H1 (cell line): ENCODE data around the gene TGM3. TPM values are rescaled to one million over a fixed set of nuclear protein-coding genes. Genes with fewer than 3 reads are reported as not detected.

ENCODE experiments used
- CTCF ChIA-PET: fragments of 300-600 bp; sonication (Branson Sonifier 250); formaldehyde crosslinking; loops from one replicate; lab custom pipeline; 2021; ENCODE audit not compliant: partially characterized antibody; lab: Charles Lee
- POLR2A ChIA-PET: fragments of 300-600 bp; sonication (Branson Sonifier 250); formaldehyde crosslinking; loops from one replicate; lab custom pipeline; 2021; ENCODE audit warnings: inconsistent platforms; ENCODE audit not compliant: partially characterized antibody; lab: Charles Lee
- DNase-seq, 2 experiments: peaks; one replicate each; pipeline versions ENCODE4 v3.0.0 to v3.0.0-alpha.2; 2010 to 2022; ENCODE audit warnings: low spot score in 2 of 2, low read depth in 1 of 2, mixed read lengths in 1 of 2
- FAIRE-seq: peaks from 2 replicates; lab custom pipeline; 2011; peaks lifted over from hg19 to GRCh38; lab: Jason Lieb, UNC
- H2AFZ ChIP-seq: 2 replicates; pipeline ENCODE4 v1.8.1; 2012; ENCODE audit warnings: low read length, inconsistent platforms
- H2AK5ac ChIP-seq: 2 replicates; pipeline ENCODE4 v1.6.1; 2013; ENCODE audit warnings: low read depth, low read length
- H2BK120ac ChIP-seq: replicated peaks from 2 replicates; pipeline ENCODE3; 2013; ENCODE audit warnings: low read depth, low read length, inconsistent platforms
- H2BK12ac ChIP-seq: 2 replicates; pipeline ENCODE4 v1.6.1; 2013; ENCODE audit warnings: low read depth, low read length
- H2BK15ac ChIP-seq: 2 replicates; pipeline ENCODE4 v1.6.1; 2013; ENCODE audit warnings: low read length
- H2BK20ac ChIP-seq: 2 replicates; pipeline ENCODE4 v1.6.1; 2013; ENCODE audit warnings: low read length
- H2BK5ac ChIP-seq: 2 replicates; pipeline ENCODE4 v1.6.1; 2013; ENCODE audit warnings: low read depth, low read length
- H3K14ac ChIP-seq: 2 replicates; pipeline ENCODE4 v1.6.1; 2013; ENCODE audit warnings: inconsistent platforms; ENCODE audit not compliant: insufficient read length
- H3K18ac ChIP-seq: 2 replicates; pipeline ENCODE4 v1.6.1; 2013; ENCODE audit warnings: low read length; ENCODE audit errors: extremely low read depth
- H3K23ac ChIP-seq: 2 replicates; pipeline ENCODE4 v1.6.1; 2013; ENCODE audit warnings: inconsistent platforms; ENCODE audit not compliant: insufficient read length
- H3K23me2 ChIP-seq: 2 replicates; pipeline ENCODE4 v1.6.1; 2013; ENCODE audit warnings: low read depth, low read length
- H3K27ac ChIP-seq: 2 replicates; pipeline ENCODE4 v1.6.1; 2011; ENCODE audit warnings: low read depth, low read length, inconsistent platforms
- H3K27me3 ChIP-seq, 4 experiments: replicated peaks in 1 of 4; 1 replicate in 1 of 4; 2 replicates in 3 of 4; pipeline versions ENCODE4 v1.6.1 to v1.8.1; 2011 to 2013; ENCODE audit warnings: low read length in 3 of 4, mild to moderate bottlenecking in 3 of 4, inconsistent platforms in 2 of 4, mixed read lengths in 2 of 4, moderate library complexity in 1 of 4; ENCODE audit not compliant: control insufficient read depth in 3 of 4, insufficient read depth in 3 of 4; ENCODE audit errors: extremely low read depth in 1 of 4
- H3K36me3 ChIP-seq, 4 experiments: 2 replicates each; pipeline versions ENCODE4 v1.6.1 to v1.8.1; 2011 to 2013; ENCODE audit warnings: mild to moderate bottlenecking in 4 of 4, low read length in 3 of 4, moderate library complexity in 2 of 4, control low read depth in 1 of 4, inconsistent platforms in 1 of 4; ENCODE audit not compliant: insufficient read depth in 4 of 4, control insufficient read depth in 2 of 4
- H3K4ac ChIP-seq: replicated peaks from 2 replicates; pipeline ENCODE3; 2013; ENCODE audit warnings: low read length, low read depth, mixed read lengths, inconsistent platforms; ENCODE audit not compliant: insufficient read length
- H3K4me1 ChIP-seq, 4 experiments: replicated peaks in 1 of 4; 1 replicate in 1 of 4; 2 replicates in 3 of 4; pipeline versions ENCODE4 v1.6.1 to v1.8.1; 2011 to 2013; ENCODE audit warnings: low read length in 3 of 4, inconsistent platforms in 2 of 4, mixed read lengths in 1 of 4; ENCODE audit not compliant: insufficient read depth in 4 of 4, control insufficient read depth in 3 of 4
- H3K4me2 ChIP-seq, 2 experiments: 2 replicates each; pipeline versions ENCODE4 v1.6.1 to v1.8.1; 2011 to 2013; ENCODE audit warnings: low read depth in 2 of 2, low read length in 2 of 2, control low read depth in 1 of 2, inconsistent platforms in 1 of 2, mild to moderate bottlenecking in 1 of 2; ENCODE audit not compliant: insufficient read depth in 1 of 2
- H3K4me3 ChIP-seq, 4 experiments: fragments of 200-600, 300-600 bp in 1 of 4; sonication (generic), shearing (Covaris generic), sonication (Bioruptor Twin) in 1 of 4; 2 replicates each; pipeline versions ENCODE4 v1.5.1 to v1.8.1; 2011 to 2016; ENCODE audit warnings: low read length in 4 of 4, low read depth in 3 of 4, control low read depth in 2 of 4, inconsistent platforms in 2 of 4, mild to moderate bottlenecking in 2 of 4, mixed read lengths in 1 of 4, moderate library complexity in 1 of 4; ENCODE audit not compliant: insufficient read depth in 2 of 4; ENCODE audit errors: extremely low read depth in 1 of 4
- H3K56ac ChIP-seq: replicated peaks from 2 replicates; pipeline ENCODE3; 2013; ENCODE audit warnings: low read depth, mild to moderate bottlenecking, mixed read lengths, low read length, inconsistent platforms; ENCODE audit not compliant: insufficient read length
- H3K79me1 ChIP-seq: 2 replicates; pipeline ENCODE4 v1.6.1; 2013; ENCODE audit warnings: low read depth, low read length, control low read depth
- H3K79me2 ChIP-seq, 2 experiments: 2 replicates each; pipeline versions ENCODE4 v1.6.1 to v1.8.1; 2012 to 2013; ENCODE audit warnings: low read length in 2 of 2, mild to moderate bottlenecking in 2 of 2, inconsistent platforms in 1 of 2; ENCODE audit not compliant: insufficient read depth in 2 of 2, control insufficient read depth in 1 of 2
- H3K9ac ChIP-seq, 4 experiments: replicated peaks in 1 of 4; 1 replicate in 1 of 4; 2 replicates in 3 of 4; pipeline versions ENCODE4 v1.6.1 to v1.8.1; 2011 to 2013; ENCODE audit warnings: low read depth in 3 of 4, low read length in 3 of 4, control low read depth in 2 of 4, mild to moderate bottlenecking in 2 of 4, moderate library complexity in 2 of 4, inconsistent platforms in 1 of 4; ENCODE audit errors: extremely low read depth in 1 of 4
- H3K9me3 ChIP-seq, 2 experiments: 2 replicates each; pipeline versions ENCODE4 v1.6.1 to v1.8.1; 2012 to 2013; ENCODE audit warnings: mild to moderate bottlenecking in 2 of 2, moderate library complexity in 2 of 2, control low read depth in 1 of 2, inconsistent platforms in 1 of 2, low read depth in 1 of 2, low read length in 1 of 2, mixed read lengths in 1 of 2; ENCODE audit not compliant: insufficient read depth in 2 of 2
- H4K20me1 ChIP-seq, 2 experiments: replicated peaks in 1 of 2; 2 replicates each; pipeline versions ENCODE3 to v1.8.1; 2011 to 2013; ENCODE audit warnings: inconsistent platforms in 2 of 2, low read length in 2 of 2, mild to moderate bottlenecking in 1 of 2; ENCODE audit not compliant: insufficient read depth in 2 of 2, control insufficient read depth in 1 of 2
- H4K5ac ChIP-seq: 2 replicates; pipeline ENCODE4 v1.6.1; 2013; ENCODE audit warnings: low read length, low read depth, mixed read lengths, inconsistent platforms; ENCODE audit not compliant: insufficient read length
- H4K8ac ChIP-seq: 2 replicates; pipeline ENCODE4 v1.8.0; 2013; ENCODE audit warnings: mild to moderate bottlenecking, moderate library complexity, low read length, inconsistent platforms; ENCODE audit not compliant: insufficient read depth; ENCODE audit errors: extremely low read depth
- H4K91ac ChIP-seq: replicated peaks from 2 replicates; pipeline ENCODE3; 2013; ENCODE audit warnings: low read length, mixed read lengths, inconsistent platforms; ENCODE audit not compliant: insufficient read length
- BACH1 ChIP-seq: IDR thresholded peaks from 2 replicates; pipeline ENCODE4 v1.6.1; 2012; ENCODE audit warnings: low read length, improper control_type of control experiment
- BRCA1 ChIP-seq: IDR thresholded peaks from 2 replicates; pipeline ENCODE4 v1.6.1; 2012; ENCODE audit warnings: low read depth, low read length, improper control_type of control experiment
- CBX5 ChIP-seq: fragments of 300-800, 300-1000 bp; sonication (generic); IDR thresholded peaks from 2 replicates; pipeline ENCODE4 v1.7.1; 2016; ENCODE audit warnings: antibody characterized with exemption, low read length, low read depth
- CHD2 ChIP-seq: IDR thresholded peaks from 2 replicates; pipeline ENCODE4 v1.6.1; 2012; ENCODE audit warnings: low read length, improper control_type of control experiment
- EZH2 ChIP-seq: fragments of 200-600 bp; sonication (generic); IDR thresholded peaks from 2 replicates; pipeline ENCODE4 v1.7.1; 2012; ENCODE audit warnings: low read depth, mild to moderate bottlenecking, moderate library complexity, low read length, inconsistent platforms; ENCODE audit not compliant: severe bottlenecking
- HDAC2 ChIP-seq, 2 experiments: fragments of 300-600 bp in 1 of 2; sonication (generic) in 1 of 2; IDR thresholded peaks; 2 replicates each; pipeline ENCODE4 v1.6.1; 2011 to 2012; ENCODE audit warnings: low read depth in 2 of 2, low read length in 2 of 2, mild to moderate bottlenecking in 2 of 2, moderate library complexity in 2 of 2, borderline replicate concordance in 1 of 2, inconsistent platforms in 1 of 2
- JUND ChIP-seq: IDR thresholded peaks from 2 replicates; pipeline ENCODE4 v1.6.1; 2011; ENCODE audit warnings: mild to moderate bottlenecking, improper control_type of control experiment, low read length
- POLR2A ChIP-seq, 2 experiments: IDR thresholded peaks; 1 replicate in 1 of 2; 2 replicates in 1 of 2; pipeline ENCODE4 v1.6.1; 2011; ENCODE audit warnings: low read depth in 2 of 2, low read length in 2 of 2, mild to moderate bottlenecking in 2 of 2; ENCODE audit errors: control extremely low read depth in 1 of 2
- POLR2AphosphoS5 ChIP-seq: IDR thresholded peaks from 2 replicates; pipeline ENCODE4 v1.6.1; 2011; ENCODE audit warnings: low read depth, low read length
- SAP30 ChIP-seq: fragments of 300-600 bp; sonication (generic); IDR thresholded peaks from 2 replicates; pipeline ENCODE4 v1.7.1; 2012; ENCODE audit warnings: low read length, moderate library complexity, mild to moderate bottlenecking, inconsistent platforms; ENCODE audit not compliant: insufficient read depth, insufficient replicate concordance
- TEAD4 ChIP-seq: IDR thresholded peaks from 2 replicates; pipeline ENCODE4 v1.6.1; 2012; ENCODE audit warnings: low read depth, low read length, inconsistent platforms, mixed read lengths
- ZNF274 ChIP-seq: IDR thresholded peaks from 2 replicates; pipeline ENCODE4 v1.7.0; 2012; ENCODE audit warnings: low read length, borderline replicate concordance; ENCODE audit errors: extremely low read depth
- WGBS, 2 experiments: shearing (Covaris generic) in 1 of 2; methylation state at CpG; one replicate each; pipeline versions ENCODE4 v1.1.6 to v1.1.7; 2013 to 2015; ENCODE audit warnings: low lambda C conversion rate in 2 of 2, mixed read lengths in 2 of 2, inconsistent platforms in 1 of 2, low coverage in 1 of 2, missing lambda C conversion rate in 1 of 2; ENCODE audit not compliant: insufficient replicate concordance in 2 of 2, insufficient coverage in 1 of 2, insufficient read length in 1 of 2; ENCODE audit errors: extremely low coverage in 1 of 2, missing lambda C conversion rate in 1 of 2; 5-methylcytosine and 5-hydroxymethylcytosine counted together
- polyA plus RNA-seq, 7 experiments: library from polyadenylated mRNA; depleted of rRNA in 3 of 7; stranded (reverse) in 5 of 7; unstranded in 2 of 7; fragments of >200 nt in 5 of 7; fragments of 200-250 nt in 2 of 7; gene quantifications; 1 replicate in 5 of 7; 2 replicates in 1 of 7; 4 replicates in 1 of 7; pipeline versions ENCODE4 v1.2.1 to v1.2.3, GENCODE V29; 2011 to 2013; ENCODE audit warnings: missing spikeins in 2 of 7, mixed read lengths in 2 of 7
- total RNA-seq: library from RNA; stranded (reverse); fragmentation: NEBNext Ultra II Directional; extraction: Animal tissue kit (Norgen Biotek cat#: 25700); gene quantifications from 2 replicates; pipeline ENCODE4 v1.2.1, GENCODE V29; 2021

TGM3 gene
- total and polyA plus RNA-seq, 2 of the 8 experiments (the other 6 are each of a cell fraction or from before 2014, with no cell fraction given): 0.12 TPM; not detected in 1

DNA sequence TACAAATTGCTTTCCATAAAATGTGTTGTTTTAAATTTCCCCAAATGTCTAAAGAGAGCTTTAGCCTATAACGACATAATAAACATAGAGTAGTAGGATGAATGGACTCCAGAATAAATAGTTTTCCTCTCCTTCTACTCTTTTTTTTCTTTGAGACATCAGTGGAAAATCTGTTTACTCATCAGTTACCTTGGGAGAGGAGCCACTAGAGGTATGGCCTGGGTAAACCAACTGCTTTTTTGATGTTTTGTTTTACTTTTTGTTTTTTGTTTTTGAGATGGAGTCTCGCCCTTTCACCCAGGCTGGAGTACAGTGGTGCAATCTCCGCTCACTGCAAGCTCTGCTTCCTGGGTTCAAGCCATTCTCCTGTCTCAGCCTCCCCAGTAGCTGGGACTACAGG is 8.3 kb upstream of the TGM3 start:
- H3K14ac ChIP-seq: no peak overlapping the region
- no peak overlapping the region for H3K4me3 ChIP-seq
- H2AFZ ChIP-seq: no peak overlapping the region
- H4K91ac ChIP-seq: no peak overlapping the region
- WGBS, 2 experiments: 78% methylated on average over 3 of the region's 3 CpGs; no CpG with 5 or more reads in 1 of the 2 experiments
- no peaks in the 10 kb centered on the region for H3K27me3 ChIP-seq
- ChIA-PET POLR2A (no interaction called here), CTCF (no interaction called here)
- no peaks in the 10 kb centered on the region for H4K20me1 ChIP-seq
- no peak overlapping the region for H4K5ac ChIP-seq
- H3K4me2 ChIP-seq: no peak overlapping the region
- no peak overlapping the region for H3K56ac ChIP-seq
- H3K9me3 ChIP-seq: no peaks in the 10 kb centered on the region
- no peaks in the 10 kb centered on the region for H3K23me2 ChIP-seq
- H3K23ac ChIP-seq: no peak overlapping the region
- no peaks in the 10 kb centered on the region for H3K79me1 ChIP-seq
- H2BK12ac ChIP-seq: no peak overlapping the region
- H2BK120ac ChIP-seq: no peak overlapping the region
- no peak overlapping the region for H2AK5ac ChIP-seq
- H3K27ac ChIP-seq: no peak overlapping the region
- no peak overlapping the region for H2BK15ac ChIP-seq
- no peak overlapping the region for H2BK5ac ChIP-seq
- H3K36me3 ChIP-seq: no peaks in the 10 kb centered on the region
- H3K79me2 ChIP-seq: no peaks in the 10 kb centered on the region
- DNase-seq: no peak
- H4K8ac ChIP-seq: no peak overlapping the region
- no peak overlapping the region for H3K9ac ChIP-seq
- no peak overlapping the region for H3K18ac ChIP-seq
- no peak overlapping the region for H3K4ac ChIP-seq
- H3K4me1 ChIP-seq: peaks cover 0 to 4% (median 0%) of the 10 kb centered on the region in 4 experiments; a peak in 1 of 7 replicates
- FAIRE-seq: no peak
- H2BK20ac ChIP-seq: no peak overlapping the region
- TF ChIP-seq BACH1 (no peak), TEAD4 (no peak), JUND (no peak), SAP30 (no peak), HDAC2 (IDR thresholded peaks at IDR 0.05; ENCODE audit: borderline replicate concordance in 1 of 2, low read depth in 2 of 2, low read length in 2 of 2) (no peak), BRCA1 (no peak), CHD2 (no peak), POLR2A (IDR thresholded peaks at IDR 0.05; ENCODE audit: control extremely low read depth in 1 of 2, low read depth in 2 of 2, low read length in 2 of 2) (no peak), CBX5 (no peak), EZH2 (no peak), POLR2AphosphoS5 (no peak), ZNF274 (no peak)
